Activated T-cell treated with anti-CD3 and anti-CD28 coated beads, Interleukin-2, amount 50 U/mL, for 72 hours (primary cell): ENCODE data around the gene SENP8. TPM values are rescaled to one million over a fixed set of nuclear protein-coding genes. Genes with fewer than 3 reads are reported as not detected.
A peak's percentile ranks its signal among the peaks of the same experiment; 100 is the strongest.
"Not testable (repeated sequence)": the region's sequence is repeated elsewhere in the genome, so short reads cannot be mapped to it uniquely, and the experiment has no call there.

Experiments used
- ATAC-seq, 2 donors: fragments of 150-1000 bp; cut with Tn5 transposase; replicated peaks in 1 of 2; 2 replicates each; pipeline ENCODE4 v1.10.0; 2021; ENCODE audit warnings: moderate library complexity in 2 of 2, mild to moderate bottlenecking in 1 of 2
- DNase-seq, 2 donors: peaks; one replicate each; pipeline ENCODE4 v3.0.0; 2021 to 2022; ENCODE audit warnings: mixed read lengths in 1 of 2
- H3K27ac Mint-ChIP-seq: one replicate; pipeline ENCODE4 v1.8.0; 2022; ENCODE audit warnings: mild to moderate bottlenecking, moderate library complexity, mixed read lengths
- H3K27me3 Mint-ChIP-seq: one replicate; pipeline ENCODE4 v1.8.0; 2022; ENCODE audit warnings: low read depth, mixed read lengths
- H3K36me3 Mint-ChIP-seq, 2 donors: one replicate each; pipeline ENCODE4 v1.8.0; 2022; ENCODE audit warnings: mixed read lengths in 2 of 2, mild to moderate bottlenecking in 1 of 2; ENCODE audit not compliant: insufficient read depth in 2 of 2
- H3K4me1 Mint-ChIP-seq: one replicate; pipeline ENCODE4 v1.8.0; 2022; ENCODE audit warnings: low read depth, mixed read lengths
- H3K4me3 Mint-ChIP-seq, 2 donors: one replicate each; pipeline ENCODE4 v1.8.0; 2022; ENCODE audit warnings: mild to moderate bottlenecking in 2 of 2, mixed read lengths in 2 of 2, moderate library complexity in 2 of 2
- H3K9me3 Mint-ChIP-seq, 2 donors: one replicate each; pipeline ENCODE4 v1.8.0; 2022; ENCODE audit warnings: mixed read lengths in 2 of 2
- total RNA-seq, 2 donors: library from RNA; stranded (reverse); gene quantifications; one replicate each; pipeline ENCODE4 v1.2.3, GENCODE V29; 2022

Gene SENP8
- total RNA-seq, 2 donors from 2014 or later, result 1.5 to 3.2 TPM

DNA sequence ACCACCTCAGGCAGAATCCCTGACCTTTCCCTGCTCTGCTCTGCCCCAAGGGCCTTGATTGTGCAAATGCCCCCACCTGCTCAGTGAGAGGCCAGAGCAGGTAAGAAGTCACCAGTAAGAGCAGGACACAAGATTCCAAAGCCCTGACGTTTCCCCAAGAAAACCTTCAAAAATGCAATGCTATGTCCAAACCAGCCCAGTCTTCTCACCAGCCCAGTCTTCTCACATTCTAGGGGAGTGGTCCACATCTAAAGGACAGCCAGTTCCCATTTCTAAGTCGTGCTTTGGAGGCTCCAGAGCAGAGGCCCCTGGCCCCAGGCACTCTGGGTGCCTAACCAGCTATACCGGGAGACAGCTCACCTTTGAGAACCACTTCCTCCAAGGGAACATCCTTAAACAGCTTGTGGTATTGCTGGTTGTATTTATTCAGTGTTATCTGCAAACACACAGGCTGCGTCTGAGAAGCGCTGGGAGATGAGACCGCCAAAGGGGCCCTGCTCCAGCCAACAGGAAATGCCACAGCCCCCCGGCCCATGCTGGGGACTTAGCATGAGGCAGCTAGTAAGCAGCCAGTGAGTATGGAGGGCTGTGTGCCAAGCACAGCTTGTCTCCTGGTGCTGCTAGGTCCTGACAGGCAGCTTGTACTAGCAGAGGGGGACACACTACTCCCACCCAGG is 50.1 kb downstream of the SENP8 start:
- Mint-ChIP-seq H3K27me3 (no peaks in the 10 kb centered on the region), H3K36me3 (no peaks in the 10 kb centered on the region), H3K27ac (no peak overlapping the region), H3K4me1 (no peaks in the 10 kb centered on the region), H3K4me3 (no peak overlapping the region), H3K9me3 (no peaks in the 10 kb centered on the region)
- ATAC-seq (peak in 1 of 2 donors; percentile 44), DNase-seq (no peak)

DNA sequence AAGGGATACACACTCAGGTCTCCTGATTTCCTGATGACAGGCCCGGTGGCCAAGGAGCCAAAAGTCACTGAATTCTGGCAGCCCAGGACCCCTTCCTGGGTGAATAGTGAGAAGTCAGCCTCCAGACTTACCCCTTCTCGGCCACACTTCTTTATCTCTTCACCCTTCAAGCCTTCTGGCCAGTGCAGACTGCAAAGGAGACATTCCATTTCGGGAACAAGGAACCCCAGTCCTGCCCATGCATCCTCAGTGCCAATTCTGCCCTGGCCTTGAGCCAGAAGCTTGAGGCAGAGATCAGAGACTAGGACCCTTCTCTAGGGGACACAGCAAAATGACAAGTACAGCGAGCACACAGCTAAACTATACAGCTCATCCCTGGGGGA is 50.6 kb downstream of the SENP8 start:
- DNase-seq (no peak), ATAC-seq (no peak)
- Mint-ChIP-seq H3K4me1 (no peaks in the 10 kb centered on the region), H3K9me3 (no peaks in the 10 kb centered on the region), H3K36me3 (no peaks in the 10 kb centered on the region), H3K27me3 (no peaks in the 10 kb centered on the region), H3K4me3 (no peak overlapping the region), H3K27ac (no peak overlapping the region)

DNA sequence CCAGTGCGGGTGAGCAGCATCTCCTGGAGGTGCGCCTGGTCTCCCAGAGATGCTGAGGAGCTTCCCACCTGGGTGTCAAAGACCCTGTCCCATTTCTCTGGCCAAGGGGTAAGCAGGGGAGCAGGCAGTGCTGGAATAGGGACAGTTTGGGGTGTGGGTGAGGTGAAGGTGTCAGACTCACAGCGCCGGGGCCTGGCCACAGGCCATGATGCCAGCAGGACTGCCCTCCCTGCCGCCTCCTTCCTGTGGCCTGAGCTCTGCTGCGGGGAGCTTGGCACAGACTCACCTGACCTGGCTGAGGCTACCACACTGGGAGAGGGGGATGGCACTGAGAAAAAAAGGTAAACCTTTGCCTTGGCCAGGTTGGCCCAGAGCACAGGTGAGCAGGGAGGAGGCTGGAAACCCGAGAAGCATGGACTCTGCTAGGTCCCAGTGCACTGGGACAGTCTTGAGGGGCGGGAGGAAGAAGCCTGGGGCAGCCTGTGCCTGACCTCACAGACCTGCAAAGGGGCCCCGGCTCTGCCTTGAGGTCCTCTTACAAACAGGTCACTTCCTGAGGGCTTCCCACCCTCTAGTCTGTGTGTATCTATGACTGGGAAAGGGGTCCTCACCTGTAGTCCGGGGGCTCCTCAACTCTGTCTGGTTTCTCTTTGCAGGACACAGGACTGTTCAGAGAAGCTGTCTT is 51.2 kb downstream of the SENP8 start:
- ATAC-seq, result no peak
- no peaks in the 10 kb centered on the region for H3K9me3 Mint-ChIP-seq
- no peaks in the 10 kb centered on the region for H3K4me1 Mint-ChIP-seq
- no peak overlapping the region for H3K27ac Mint-ChIP-seq
- no peak overlapping the region for H3K4me3 Mint-ChIP-seq
- DNase-seq, result no peak
- no peaks in the 10 kb centered on the region for H3K36me3 Mint-ChIP-seq
- H3K27me3 Mint-ChIP-seq, result no peaks in the 10 kb centered on the region

DNA sequence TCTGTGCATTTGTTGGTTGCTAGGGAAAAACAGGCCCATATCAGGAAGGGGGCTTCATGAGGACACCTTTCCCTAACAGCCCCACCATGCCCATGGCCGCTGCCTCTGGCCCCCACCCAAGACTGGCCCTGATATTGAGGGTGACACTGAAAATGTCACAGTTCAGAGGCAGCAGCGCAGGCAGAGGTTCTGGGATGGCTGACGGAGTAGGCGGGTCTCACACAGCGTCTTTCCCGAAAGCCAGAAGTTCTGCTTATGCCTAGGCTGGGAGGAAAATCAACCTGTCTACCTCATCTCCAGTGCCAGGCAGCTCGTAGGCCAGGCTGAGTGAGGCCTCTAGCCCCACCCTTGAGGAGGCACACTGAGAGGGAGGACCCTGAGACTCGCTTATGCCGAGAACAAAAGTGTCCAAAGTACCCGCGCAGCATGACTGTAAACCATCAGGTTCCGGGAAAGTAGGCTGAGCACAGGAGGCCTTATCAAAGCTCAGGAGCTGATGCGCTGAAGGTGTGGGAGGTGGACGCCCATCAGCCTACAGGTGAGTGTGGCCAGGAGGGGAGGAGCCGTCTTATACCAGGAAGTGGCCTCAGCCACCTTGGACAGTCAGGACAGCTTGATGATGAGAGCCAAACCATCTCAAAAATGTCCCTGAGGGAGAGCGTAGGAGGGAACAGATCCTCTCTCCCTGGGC is 51.9 kb downstream of the SENP8 start:
- ATAC-seq (no peak), DNase-seq (no peak)
- no peaks in the 10 kb centered on the region for H3K4me1 Mint-ChIP-seq
- H3K27me3 Mint-ChIP-seq, result no peaks in the 10 kb centered on the region
- no peak overlapping the region for H3K4me3 Mint-ChIP-seq
- H3K36me3 Mint-ChIP-seq, result no peaks in the 10 kb centered on the region
- H3K27ac Mint-ChIP-seq, result no peak overlapping the region
- no peaks in the 10 kb centered on the region for H3K9me3 Mint-ChIP-seq

DNA sequence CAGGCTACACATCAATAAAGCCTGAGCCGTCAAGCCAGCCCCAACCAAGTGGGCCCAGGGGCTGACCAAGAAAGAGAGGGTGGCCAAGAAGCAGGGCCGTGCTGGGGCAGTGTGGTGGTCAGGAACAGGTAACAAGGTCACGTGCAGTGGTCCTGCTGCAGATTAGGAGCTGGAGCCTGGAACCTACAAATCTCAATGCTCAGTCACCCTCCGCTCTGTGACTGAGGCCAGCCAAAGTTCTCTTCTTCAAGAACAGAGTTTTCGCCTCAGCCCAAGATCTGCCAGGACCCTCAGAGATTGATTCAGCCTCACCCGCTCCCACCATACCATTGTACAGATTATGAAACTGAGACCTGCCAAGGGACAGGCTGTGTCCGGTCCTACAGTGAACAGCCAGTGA is 52.5 kb downstream of the SENP8 start:
- H3K27me3 Mint-ChIP-seq, result no peaks in the 10 kb centered on the region

DNA sequence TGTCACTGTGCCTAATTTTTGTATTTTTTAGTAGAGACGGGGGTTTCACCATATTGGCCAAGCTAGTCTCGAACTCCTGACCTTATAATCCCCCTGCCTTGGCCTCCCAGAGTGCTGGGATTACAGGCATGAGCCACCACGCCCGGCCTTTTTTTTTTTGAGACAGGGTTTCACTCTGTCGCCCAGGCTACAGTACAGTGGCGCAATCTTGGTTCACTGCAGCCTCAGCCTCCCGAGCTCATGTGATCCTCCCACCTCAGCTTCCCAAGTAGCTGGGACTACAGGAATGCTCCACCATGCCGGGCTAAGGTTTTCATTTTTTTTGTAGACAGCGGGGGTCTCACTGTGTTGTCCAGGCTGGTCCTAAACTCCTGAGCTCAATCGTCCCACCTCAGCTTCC is 53.8 kb downstream of the SENP8 start:
- not testable (repeated sequence) for ATAC-seq, H3K4me3 Mint-ChIP-seq, H3K36me3 Mint-ChIP-seq, H3K27me3 Mint-ChIP-seq, DNase-seq, H3K9me3 Mint-ChIP-seq, H3K4me1 Mint-ChIP-seq, H3K27ac Mint-ChIP-seq

More for the DNA sequence above, 52.5 kb downstream of the SENP8 start:
- no peaks in the 10 kb centered on the region for H3K9me3 Mint-ChIP-seq
- H3K4me3 Mint-ChIP-seq, result no peak overlapping the region
- no peaks in the 10 kb centered on the region for H3K4me1 Mint-ChIP-seq
- no peaks in the 10 kb centered on the region for H3K36me3 Mint-ChIP-seq
- H3K27ac Mint-ChIP-seq, result no peak overlapping the region
- DNase-seq (no peak), ATAC-seq (no peak)

DNA sequence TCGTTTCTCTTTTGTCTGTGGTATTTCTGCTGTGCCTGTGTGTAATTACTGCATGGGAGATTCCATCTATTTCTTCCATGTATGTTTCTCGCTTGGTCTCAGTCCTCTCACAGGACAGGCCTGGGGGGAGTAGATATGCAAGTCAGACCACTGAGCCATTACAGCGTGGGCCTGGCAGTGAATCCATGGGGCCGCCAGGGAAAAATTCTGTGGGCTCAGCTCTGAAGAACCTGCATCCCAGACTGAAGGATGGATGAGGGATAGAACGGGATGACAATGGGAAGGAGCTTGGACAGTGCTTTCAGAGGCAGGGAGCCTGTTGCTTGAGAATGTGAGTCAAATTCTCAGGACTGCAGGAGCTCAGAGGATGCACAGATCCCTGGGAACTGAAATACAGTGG is 54.6 kb downstream of the SENP8 start:
- H3K27ac Mint-ChIP-seq, result no peak overlapping the region
- no peaks in the 10 kb centered on the region for H3K36me3 Mint-ChIP-seq
- DNase-seq (no peak), ATAC-seq (no peak)
- H3K9me3 Mint-ChIP-seq, result no peaks in the 10 kb centered on the region
- no peaks in the 10 kb centered on the region for H3K4me1 Mint-ChIP-seq
- H3K27me3 Mint-ChIP-seq, result no peaks in the 10 kb centered on the region
- no peak overlapping the region for H3K4me3 Mint-ChIP-seq

DNA sequence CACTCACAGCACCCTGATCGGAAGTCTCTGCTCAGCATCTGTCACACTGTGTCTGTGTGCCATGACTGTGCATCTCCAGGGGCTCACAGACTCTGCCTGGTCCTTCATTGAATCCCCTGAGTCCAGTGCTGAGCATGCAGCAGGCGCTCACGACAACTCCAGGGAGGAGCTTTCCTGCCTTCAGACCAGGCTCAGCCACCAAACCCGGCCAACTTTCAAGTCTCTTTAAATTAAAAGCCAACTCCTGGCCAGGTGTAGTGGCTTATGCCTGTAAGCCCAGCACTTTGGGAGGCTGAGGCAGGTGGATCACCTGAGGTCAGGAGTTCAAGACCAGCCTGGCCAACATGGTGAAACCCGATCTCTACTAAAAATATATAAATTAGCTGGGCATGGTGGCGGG is 55.2 kb downstream of the SENP8 start:
- DNase-seq, result no peak
- Mint-ChIP-seq H3K4me1 (no peaks in the 10 kb centered on the region), H3K27ac (no peak overlapping the region), H3K9me3 (no peaks in the 10 kb centered on the region), H3K27me3 (no peaks in the 10 kb centered on the region), H3K36me3 (no peaks in the 10 kb centered on the region), H3K4me3 (no peak overlapping the region)
- no peak for ATAC-seq

DNA sequence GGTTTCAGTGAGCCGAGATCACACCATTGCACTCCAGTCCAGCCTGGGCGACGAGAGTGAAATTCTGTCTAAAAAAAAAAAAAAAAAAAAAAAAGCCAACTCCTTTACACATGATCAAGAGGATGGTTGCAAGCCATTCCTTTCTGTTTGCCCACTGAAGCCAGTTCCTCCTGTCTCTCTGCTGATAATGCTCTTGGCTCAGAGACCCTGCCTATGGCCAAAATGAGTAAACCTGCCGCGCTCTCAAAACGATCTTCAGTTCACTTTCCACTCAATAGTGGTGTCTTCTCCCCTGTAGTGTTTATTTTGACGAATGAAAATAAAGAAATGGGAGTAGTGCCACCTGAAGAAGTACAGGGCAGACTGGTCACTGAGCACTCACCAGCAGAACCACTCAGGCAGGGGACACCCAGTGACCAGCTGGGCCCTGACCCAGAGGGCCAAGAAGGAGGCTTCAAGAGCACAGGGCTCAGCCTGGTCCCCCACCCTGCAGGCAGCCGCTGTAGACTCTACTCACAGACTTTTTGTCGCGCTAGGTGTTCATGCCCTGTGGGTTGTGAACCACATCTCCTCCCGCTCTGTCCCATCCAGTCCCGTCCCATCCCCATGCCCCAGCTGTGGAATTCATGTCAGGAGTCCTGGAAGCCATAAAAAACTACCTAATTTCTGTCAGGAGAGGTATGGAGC is 55.8 kb downstream of the SENP8 start:
- DNase-seq, result no peak
- ATAC-seq, result no peak
- H3K27me3 Mint-ChIP-seq, result no peaks in the 10 kb centered on the region
- no peaks in the 10 kb centered on the region for H3K4me1 Mint-ChIP-seq
- H3K9me3 Mint-ChIP-seq, result no peaks in the 10 kb centered on the region
- H3K36me3 Mint-ChIP-seq, result no peaks in the 10 kb centered on the region
- H3K4me3 Mint-ChIP-seq, result no peak overlapping the region
- no peak overlapping the region for H3K27ac Mint-ChIP-seq

DNA sequence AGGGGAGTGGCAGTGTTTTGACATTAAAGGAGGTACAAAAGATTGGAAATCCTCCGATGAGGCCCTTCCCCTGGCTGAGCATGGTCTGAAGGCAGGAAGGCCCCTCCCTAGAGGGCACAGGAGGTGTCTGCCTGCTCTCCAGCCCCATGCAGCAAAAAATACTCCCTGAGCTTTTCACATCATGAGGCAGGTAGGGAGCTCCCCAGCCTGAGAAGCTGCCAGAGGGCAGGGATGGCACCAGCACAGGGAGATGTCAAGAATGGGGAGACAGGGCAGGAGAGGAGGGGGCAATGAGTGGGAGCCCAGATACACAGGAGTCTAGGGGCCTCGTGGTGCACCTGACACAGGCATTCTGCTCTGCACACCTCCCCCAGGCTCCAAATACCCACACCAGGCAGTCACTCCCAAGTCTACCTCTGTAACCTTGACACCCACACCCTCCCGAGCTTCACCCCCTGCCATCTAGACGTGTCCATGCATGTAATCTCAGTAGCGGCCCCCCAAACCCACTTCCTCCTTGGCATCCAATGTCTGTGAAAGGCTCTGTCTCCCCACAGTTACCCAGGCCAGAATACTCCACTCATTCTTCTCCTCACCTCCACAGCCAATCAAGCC is 56.5 kb downstream of the SENP8 start:
- Mint-ChIP-seq H3K36me3 (no peaks in the 10 kb centered on the region), H3K4me3 (no peak overlapping the region), H3K4me1 (no peaks in the 10 kb centered on the region), H3K27ac (no peak overlapping the region), H3K9me3 (no peaks in the 10 kb centered on the region), H3K27me3 (no peaks in the 10 kb centered on the region)
- ATAC-seq (no peak), DNase-seq (no peak)

DNA sequence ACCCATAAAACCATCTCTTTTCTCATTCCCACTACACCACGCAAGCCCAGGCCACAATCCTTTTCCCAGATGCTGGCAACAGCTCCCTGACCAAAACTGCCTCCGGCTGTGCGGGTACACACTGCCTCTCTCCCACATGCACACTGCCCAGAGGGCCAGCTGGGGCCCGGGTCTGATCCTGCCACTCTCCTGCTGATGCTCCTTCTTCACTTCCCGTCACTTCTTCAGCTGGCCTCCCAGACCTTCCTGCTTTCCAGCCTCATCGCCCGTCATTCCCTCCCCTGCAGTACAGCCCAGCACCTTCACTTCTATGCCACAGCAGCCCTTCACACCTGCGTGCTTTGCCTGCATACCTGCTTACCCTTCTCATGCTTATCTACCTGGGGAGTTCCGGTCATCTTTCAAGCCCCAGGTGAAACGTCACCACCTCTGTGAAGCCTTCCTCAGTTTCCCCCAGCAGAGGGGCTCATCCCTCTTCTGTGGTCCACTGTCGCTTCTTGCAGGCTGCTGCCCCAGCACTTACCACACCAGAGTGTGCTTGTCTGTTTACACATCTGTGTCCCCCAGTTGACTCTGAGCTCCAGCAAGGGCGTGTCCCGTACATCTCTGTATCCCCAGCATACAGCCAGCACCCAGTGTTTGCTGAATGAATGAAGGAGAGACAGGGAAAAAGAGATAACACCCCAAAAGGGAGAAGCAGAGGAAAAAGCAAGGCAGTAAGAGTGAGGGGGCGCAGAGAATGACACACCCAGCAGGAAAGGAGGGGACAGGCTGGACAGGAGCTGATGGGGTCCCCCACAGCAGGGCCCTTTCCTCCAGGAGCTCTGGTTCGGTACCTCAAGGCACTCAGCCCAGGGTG is 57.2 kb downstream of the SENP8 start:
- Mint-ChIP-seq H3K4me3 (no peak overlapping the region), H3K36me3 (no peaks in the 10 kb centered on the region), H3K9me3 (no peaks in the 10 kb centered on the region), H3K27ac (no peak overlapping the region), H3K4me1 (no peaks in the 10 kb centered on the region), H3K27me3 (no peaks in the 10 kb centered on the region)
- DNase-seq, result no peak
- no peak for ATAC-seq

DNA sequence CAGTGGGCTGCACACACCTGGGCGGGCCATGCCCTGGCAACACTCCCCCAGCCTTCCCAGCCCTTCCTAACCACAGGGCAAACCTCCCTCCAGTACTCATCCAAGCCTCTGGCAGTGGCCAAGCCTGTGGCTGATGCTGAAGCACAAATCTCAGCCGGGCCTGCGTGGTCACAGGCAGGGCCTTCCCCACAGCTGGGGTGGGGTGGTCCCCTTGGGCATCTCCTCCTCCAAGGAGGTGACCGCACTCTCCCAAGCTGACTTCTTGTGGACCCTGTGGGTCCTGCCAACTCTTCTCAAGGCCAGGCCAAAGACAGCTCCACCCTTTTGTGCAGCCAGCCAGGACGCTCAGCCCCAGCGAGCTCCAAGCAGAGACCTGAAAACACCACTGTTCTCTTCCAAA is 58.0 kb downstream of the SENP8 start:
- Mint-ChIP-seq H3K4me1 (no peaks in the 10 kb centered on the region), H3K9me3 (no peaks in the 10 kb centered on the region), H3K36me3 (no peaks in the 10 kb centered on the region), H3K4me3 (no peak overlapping the region), H3K27me3 (peaks cover 6% of the 10 kb centered on the region), H3K27ac (no peak overlapping the region)
- DNase-seq (no peak), ATAC-seq (no peak)
